Stimulated activated CD4-positive, alpha-beta T cell treated with anti-CD3 and anti-CD28 coated beads, Interleukin-1b, Interleukin-23, amount 100 ng/mL, for 1 hour (primary cell): ENCODE measurements around the gene CC2D2A.
"Not testable (repeated sequence)": the region's sequence is repeated elsewhere in the genome, so short reads cannot be mapped to it uniquely, and the experiment has no call there.

Experiments used
- DNase-seq, 2 donors: peaks; one replicate each; pipeline ENCODE4 v3.0.0-alpha.2; 2020; ENCODE audit warnings: low read depth in 2 of 2

CC2D2A gene

GRCh38 chr4:15557786-15558550, 88.3 kb downstream of the CC2D2A start:
- no peak for DNase-seq

GRCh38 chr4:15558561-15558960, 88.9 kb downstream of the CC2D2A start:
- DNase-seq, result no peak

GRCh38 chr4:15562114-15562513, 92.4 kb downstream of the CC2D2A start:
- DNase-seq, result no peak

- no peak for DNase-seq
Observed at GRCh38 chr4:15562623-15563022, 92.9 kb downstream of the CC2D2A start.

GRCh38 chr4:15563871-15564270, 94.2 kb downstream of the CC2D2A start:
- no peak for DNase-seq

- no peak for DNase-seq
Observed at GRCh38 chr4:15568821-15569220, 99.1 kb downstream of the CC2D2A start.

GRCh38 chr4:15569746-15570145, 100.1 kb downstream of the CC2D2A start:
- no peak for DNase-seq

GRCh38 chr4:15575966-15576365, 106.3 kb downstream of the CC2D2A start:
- no peak for DNase-seq

- no peak for DNase-seq
Observed at GRCh38 chr4:15577508-15577907, 107.8 kb downstream of the CC2D2A start.

- no peak for DNase-seq
Observed at GRCh38 chr4:15584785-15585184, 115.1 kb downstream of the CC2D2A start.

GRCh38 chr4:15585331-15585730, 115.6 kb downstream of the CC2D2A start:
- DNase-seq, result no peak

- no peak for DNase-seq
Observed at GRCh38 chr4:15586066-15586465, 116.4 kb downstream of the CC2D2A start.

GRCh38 chr4:15587649-15588048, 118.0 kb downstream of the CC2D2A start:
- DNase-seq, result no peak

GRCh38 chr4:15592799-15593198, 123.1 kb downstream of the CC2D2A start:
- DNase-seq, result no peak

GRCh38 chr4:15598644-15599043, 129.0 kb downstream of the CC2D2A start:
- no peak for DNase-seq

- DNase-seq, result no peak
Observed at GRCh38 chr4:15600176-15600575, 130.5 kb downstream of the CC2D2A start.

GRCh38 chr4:15601862-15602261, 132.2 kb downstream of the CC2D2A start:
- no peak for DNase-seq

GRCh38 chr4:15605537-15605936, 135.9 kb downstream of the CC2D2A start:
- no peak for DNase-seq

- DNase-seq, result no peak
Observed at GRCh38 chr4:15610855-15611254, 141.2 kb downstream of the CC2D2A start.

- DNase-seq, result no peak
Observed at GRCh38 chr4:15612136-15612535, 142.5 kb downstream of the CC2D2A start.

- DNase-seq, result not testable (repeated sequence)
Observed at GRCh38 chr4:15614891-15615290, 145.2 kb downstream of the CC2D2A start.

- not testable (repeated sequence) for DNase-seq
Observed at GRCh38 chr4:15617407-15617806, 147.7 kb downstream of the CC2D2A start.

- DNase-seq, result no peak
Observed at GRCh38 chr4:15636818-15637217, 167.1 kb downstream of the CC2D2A start.

GRCh38 chr4:15638418-15638817, 168.7 kb downstream of the CC2D2A start:
- no peak for DNase-seq
